Mesothelial cell of epicardium (in vitro differentiated cells): Measurements from ENCODE around the gene SPATA24. TPM values are rescaled to one million over a fixed set of nuclear protein-coding genes. Genes with fewer than 3 reads are reported as not detected.

Source experiments
- DNase-seq, 2 experiments: peaks; one replicate each; pipeline ENCODE4 v3.0.0; 2021; ENCODE audit warnings: low spot score in 2 of 2; ENCODE audit not compliant: unreplicated experiment in 2 of 2
- H3K27ac Mint-ChIP-seq: 2 replicates; pipeline ENCODE4 v1.8.0; 2021; ENCODE audit warnings: mixed read lengths
- H3K27me3 Mint-ChIP-seq: 2 replicates; pipeline ENCODE4 v1.8.0; 2021; ENCODE audit warnings: low read depth, mixed read lengths
- H3K36me3 Mint-ChIP-seq: 2 replicates; pipeline ENCODE4 v1.8.0; 2021; ENCODE audit warnings: mixed read lengths
- H3K4me1 Mint-ChIP-seq: 2 replicates; pipeline ENCODE4 v1.8.0; 2021; ENCODE audit warnings: mixed read lengths
- H3K4me3 Mint-ChIP-seq: 2 replicates; pipeline ENCODE4 v1.8.0; 2021; ENCODE audit warnings: mild to moderate bottlenecking, moderate library complexity, mixed read lengths
- H3K9me3 Mint-ChIP-seq: 2 replicates; pipeline ENCODE4 v1.8.0; 2021; ENCODE audit warnings: mixed read lengths
- CTCF ChIP-seq: fragments of 200-600 bp; sonication (generic); IDR thresholded peaks from one replicate; pipeline ENCODE4 v1.5.0; 2021; ENCODE audit warnings: antibody characterized with exemption; ENCODE audit not compliant: unreplicated experiment
- total RNA-seq: library from RNA; stranded (reverse); gene quantifications from 3 replicates; pipeline ENCODE4 v1.2.1, GENCODE V29; 2021

Gene SPATA24
- total RNA-seq, 1 donor from 2014 or later = 4.8 TPM

- no peak for TF ChIP-seq CTCF
- H3K4me3 Mint-ChIP-seq = no peak overlapping the region
- DNase-seq = no peak
- H3K4me1 Mint-ChIP-seq = peaks cover 2% of the 10 kb centered on the region
- H3K9me3 Mint-ChIP-seq = no peaks in the 10 kb centered on the region
- H3K27me3 Mint-ChIP-seq = no peaks in the 10 kb centered on the region
- H3K36me3 Mint-ChIP-seq = peaks cover 15% of the 10 kb centered on the region
- no peak overlapping the region for H3K27ac Mint-ChIP-seq
Measured at GRCh38 chr5:139377226-139377625, 26.7 kb downstream of the SPATA24 start.

GRCh38 chr5:139376364-139376763 is 27.5 kb downstream of the SPATA24 start:
- peaks cover 21% of the 10 kb centered on the region for H3K36me3 Mint-ChIP-seq
- no peaks in the 10 kb centered on the region for H3K9me3 Mint-ChIP-seq
- no peak for DNase-seq
- no peak overlapping the region for H3K27ac Mint-ChIP-seq
- H3K4me1 Mint-ChIP-seq = no peaks in the 10 kb centered on the region
- no peak overlapping the region for H3K4me3 Mint-ChIP-seq
- no peak for TF ChIP-seq CTCF
- no peaks in the 10 kb centered on the region for H3K27me3 Mint-ChIP-seq

GRCh38 chr5:139374909-139375308 is 29.0 kb downstream of the SPATA24 start:
- no peak overlapping the region for H3K27ac Mint-ChIP-seq
- no peak overlapping the region for H3K4me3 Mint-ChIP-seq
- no peaks in the 10 kb centered on the region for H3K4me1 Mint-ChIP-seq
- DNase-seq = no peak
- H3K36me3 Mint-ChIP-seq = peaks cover 23% of the 10 kb centered on the region
- no peaks in the 10 kb centered on the region for H3K9me3 Mint-ChIP-seq
- no peaks in the 10 kb centered on the region for H3K27me3 Mint-ChIP-seq
- TF ChIP-seq CTCF = no peak

DNA sequence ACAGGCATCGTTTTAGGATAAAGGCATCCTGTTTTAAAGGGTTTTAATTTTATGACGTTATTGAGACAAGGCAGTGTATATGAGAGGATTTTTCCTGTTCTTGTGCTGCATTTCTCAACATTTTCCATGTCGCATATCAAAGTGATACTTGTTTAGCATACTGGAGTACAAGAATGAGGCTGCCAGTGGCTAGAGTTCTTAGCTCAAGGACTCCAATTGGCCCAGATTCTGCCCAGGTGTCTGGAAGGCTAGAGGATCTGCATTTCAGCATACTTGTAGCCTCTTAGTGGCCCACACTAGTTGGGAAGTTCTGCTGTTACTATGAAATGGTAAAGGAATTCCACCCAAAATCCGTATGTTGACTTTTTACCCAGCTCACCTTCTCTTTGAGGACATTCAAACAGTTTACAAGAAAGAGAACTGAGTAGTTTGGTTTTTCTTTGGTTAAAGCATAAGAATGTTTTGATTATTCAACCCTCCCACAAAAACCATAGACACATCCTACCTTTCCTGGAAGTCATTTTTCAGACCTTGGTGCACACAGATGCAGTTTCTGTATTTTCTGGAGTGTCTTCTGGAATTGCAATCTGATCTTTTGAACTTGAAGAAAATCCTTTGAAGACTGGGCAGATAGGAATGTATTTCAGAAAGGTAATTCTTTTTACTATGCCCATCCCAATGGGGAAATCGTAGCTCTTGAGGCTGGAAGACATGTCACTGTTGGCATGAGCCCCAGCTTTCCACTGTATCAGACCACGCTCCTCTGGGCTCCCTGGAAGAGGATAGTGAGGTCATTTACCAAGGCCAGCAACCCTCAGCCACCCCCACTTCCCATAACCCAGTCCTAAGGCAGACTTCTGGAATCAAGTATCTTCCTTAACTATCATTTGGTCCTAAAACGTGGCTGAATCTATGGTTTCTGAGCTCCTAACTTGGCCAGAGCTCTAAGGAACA is 32.1 kb downstream of the SPATA24 start:
- Mint-ChIP-seq H3K27me3 (no peaks in the 10 kb centered on the region), H3K4me1 (no peaks in the 10 kb centered on the region), H3K4me3 (no peak overlapping the region), H3K36me3 (peaks cover 24% of the 10 kb centered on the region), H3K27ac (no peak overlapping the region), H3K9me3 (no peaks in the 10 kb centered on the region)
- no peak for DNase-seq
- no peak for TF ChIP-seq CTCF

DNA sequence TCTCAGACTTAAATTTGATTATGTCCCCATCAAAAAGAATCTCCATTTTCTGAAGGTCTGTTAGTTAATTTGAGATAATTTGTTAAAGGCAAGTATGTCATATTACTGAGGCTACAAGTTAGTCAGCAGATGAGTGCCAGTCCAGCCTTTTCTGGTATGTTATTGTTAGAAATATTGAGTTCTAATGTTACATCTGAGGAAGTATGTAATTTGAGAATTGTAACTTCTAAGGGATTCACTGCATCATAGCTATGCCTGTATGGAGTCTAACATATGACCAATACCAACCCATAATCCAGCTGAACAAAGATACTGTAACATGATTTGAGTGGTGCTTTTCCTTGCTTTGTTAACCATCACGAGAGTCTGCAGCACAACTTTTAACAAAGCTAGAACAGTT is 34.7 kb downstream of the SPATA24 start:
- Mint-ChIP-seq H3K36me3 (peaks cover 27% of the 10 kb centered on the region), H3K27ac (no peak overlapping the region), H3K4me3 (no peak overlapping the region), H3K9me3 (no peaks in the 10 kb centered on the region), H3K4me1 (no peaks in the 10 kb centered on the region), H3K27me3 (no peaks in the 10 kb centered on the region)
- no peak for DNase-seq
- TF ChIP-seq CTCF = no peak
